Measurements from ENCODE around the gene LAMB2. TPM values are rescaled to one million over a fixed set of nuclear protein-coding genes. Genes with fewer than 3 reads are reported as not detected.

The LAMB2 gene
- total RNA-seq, 2 experiments from 2014 or later: 0.36 to 0.60 TPM

DNA sequence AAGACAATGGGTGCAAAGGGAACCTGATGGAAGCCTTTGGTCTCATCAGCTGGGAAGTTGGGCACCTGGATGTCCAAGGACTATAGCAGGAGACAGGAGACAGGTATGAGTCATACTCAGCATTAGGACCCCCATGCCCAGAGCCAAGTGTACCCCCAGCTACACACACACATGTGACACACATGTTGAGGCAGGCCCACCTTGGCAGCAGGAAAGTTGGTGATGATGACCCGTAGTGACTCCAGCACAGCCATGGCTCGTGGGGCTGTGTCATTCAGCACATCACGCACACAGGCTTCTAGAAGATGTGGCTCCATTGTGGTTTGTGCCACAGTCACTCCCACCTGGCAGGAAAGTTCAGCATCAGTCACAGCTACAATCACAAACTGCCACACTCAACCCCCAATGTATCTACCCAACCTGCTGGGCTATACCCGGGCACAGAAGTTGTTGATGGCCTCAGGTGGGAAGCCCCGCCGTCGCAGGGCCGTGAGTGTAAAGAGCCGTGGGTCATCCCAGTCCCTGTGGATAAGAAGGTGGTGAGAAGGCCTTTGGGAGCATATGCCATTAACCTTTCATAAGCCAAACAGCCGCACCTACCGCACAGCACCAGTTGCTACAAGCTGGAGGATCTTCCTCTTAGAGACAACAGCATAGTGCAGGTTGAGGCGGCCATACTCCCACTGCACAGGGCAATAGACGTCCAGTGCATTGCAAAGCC lies 33.8 kb downstream of the LAMB2 start:
- H3K36me3 ChIP-seq (ENCODE audit: insufficient read depth, low read length): peaks cover 58% of the 10 kb centered on the region

DNA sequence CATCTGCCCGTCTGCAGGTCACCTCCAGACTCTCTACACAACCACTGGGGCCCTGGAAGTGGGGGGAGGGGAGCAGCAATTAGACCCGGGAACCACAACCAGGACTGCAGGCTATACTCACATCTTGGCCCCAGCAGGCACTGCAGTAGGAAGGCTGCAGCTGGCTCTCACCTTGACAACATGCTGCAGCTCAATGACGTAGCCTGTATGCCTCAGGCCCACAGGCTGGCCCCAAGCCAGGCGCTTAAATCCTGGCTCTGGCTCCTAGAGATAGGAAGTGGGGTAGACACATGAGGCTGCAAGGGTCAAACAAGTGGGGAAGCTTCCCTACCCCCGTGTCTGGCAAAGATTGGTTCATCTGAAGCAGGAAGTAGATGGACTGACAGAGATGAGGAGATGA lies 34.4 kb downstream of the LAMB2 start:
- CTCF ChIA-PET: no interaction called here
- intact Hi-C loops (cut with DNase I, micrococcal nuclease): no loop called here
- Mint-ChIP-seq H3K27me3 (no peaks in the 10 kb centered on the region), H3K4me3 (peak overlapping the region; percentile 31), H3K4me1 (ENCODE audit: low read depth) (peaks cover 20% of the 10 kb centered on the region), H3K27ac (no peak overlapping the region), H3K9me3 (no peaks in the 10 kb centered on the region), H3K36me3 (ENCODE audit: low read depth) (peaks cover 69% of the 10 kb centered on the region)
- TF ChIP-seq, protein P1, sequence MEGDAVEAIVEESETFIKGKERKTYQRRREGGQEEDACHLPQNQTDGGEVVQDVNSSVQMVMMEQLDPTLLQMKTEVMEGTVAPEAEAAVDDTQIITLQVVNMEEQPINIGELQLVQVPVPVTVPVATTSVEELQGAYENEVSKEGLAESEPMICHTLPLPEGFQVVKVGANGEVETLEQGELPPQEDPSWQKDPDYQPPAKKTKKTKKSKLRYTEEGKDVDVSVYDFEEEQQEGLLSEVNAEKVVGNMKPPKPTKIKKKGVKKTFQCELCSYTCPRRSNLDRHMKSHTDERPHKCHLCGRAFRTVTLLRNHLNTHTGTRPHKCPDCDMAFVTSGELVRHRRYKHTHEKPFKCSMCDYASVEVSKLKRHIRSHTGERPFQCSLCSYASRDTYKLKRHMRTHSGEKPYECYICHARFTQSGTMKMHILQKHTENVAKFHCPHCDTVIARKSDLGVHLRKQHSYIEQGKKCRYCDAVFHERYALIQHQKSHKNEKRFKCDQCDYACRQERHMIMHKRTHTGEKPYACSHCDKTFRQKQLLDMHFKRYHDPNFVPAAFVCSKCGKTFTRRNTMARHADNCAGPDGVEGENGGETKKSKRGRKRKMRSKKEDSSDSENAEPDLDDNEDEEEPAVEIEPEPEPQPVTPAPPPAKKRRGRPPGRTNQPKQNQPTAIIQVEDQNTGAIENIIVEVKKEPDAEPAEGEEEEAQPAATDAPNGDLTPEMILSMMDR (IDR thresholded peaks at IDR 0.05): no peak
- Histone ChIP-seq H3K9me3 (ENCODE audit: control insufficient read depth in 1 of 2, insufficient read depth in 1 of 2, low read length in 2 of 2) (no peaks in the 10 kb centered on the region), H3K27me3 (ENCODE audit: control insufficient read depth in 1 of 2, insufficient read depth in 2 of 2, low read length in 2 of 2) (no peaks in the 10 kb centered on the region), H3K4me3 (ENCODE audit: low read length) (no peak overlapping the region), H3K4me1 (ENCODE audit: insufficient read depth, low read length) (peaks cover 23% of the 10 kb centered on the region), H3K36me3 (ENCODE audit: insufficient read depth, low read length) (peaks cover 58% of the 10 kb centered on the region), H3K27ac (ENCODE audit: low read depth in 1 of 2, low read length in 2 of 2) (no peak overlapping the region)
- ATAC-seq (ENCODE audit: poor library complexity) (no peak), DNase-seq (no peak)
- POLR2A ChIA-PET: no interaction called here

More for the DNA sequence above, 33.8 kb downstream of the LAMB2 start:
- H3K36me3 Mint-ChIP-seq (ENCODE audit: low read depth): peaks cover 67% of the 10 kb centered on the region
- no peak overlapping the region for H3K27ac ChIP-seq (ENCODE audit: low read depth in 1 of 2, low read length in 2 of 2)
- no peaks in the 10 kb centered on the region for H3K9me3 ChIP-seq (ENCODE audit: control insufficient read depth in 1 of 2, insufficient read depth in 1 of 2, low read length in 2 of 2)
- H3K27me3 Mint-ChIP-seq: no peaks in the 10 kb centered on the region
- ChIA-PET POLR2A (no interaction called here), CTCF (no interaction called here)
- no peak overlapping the region for H3K27ac Mint-ChIP-seq
- DNase-seq: no peak
- intact Hi-C loops (cut with DNase I, micrococcal nuclease): no loop called here
- H3K4me3 Mint-ChIP-seq: peak overlapping the region; percentile 51
- peaks cover 23% of the 10 kb centered on the region for H3K4me1 Mint-ChIP-seq (ENCODE audit: low read depth)
- ATAC-seq (ENCODE audit: poor library complexity): no peak
- no peaks in the 10 kb centered on the region for H3K27me3 ChIP-seq (ENCODE audit: control insufficient read depth in 1 of 2, insufficient read depth in 2 of 2, low read length in 2 of 2)
- TF ChIP-seq, protein P1 (IDR thresholded peaks at IDR 0.05): no peak
- H3K9me3 Mint-ChIP-seq: no peaks in the 10 kb centered on the region
- H3K4me3 ChIP-seq (ENCODE audit: low read length): no peak overlapping the region
- H3K4me1 ChIP-seq (ENCODE audit: insufficient read depth, low read length): peaks cover 29% of the 10 kb centered on the region

DNA sequence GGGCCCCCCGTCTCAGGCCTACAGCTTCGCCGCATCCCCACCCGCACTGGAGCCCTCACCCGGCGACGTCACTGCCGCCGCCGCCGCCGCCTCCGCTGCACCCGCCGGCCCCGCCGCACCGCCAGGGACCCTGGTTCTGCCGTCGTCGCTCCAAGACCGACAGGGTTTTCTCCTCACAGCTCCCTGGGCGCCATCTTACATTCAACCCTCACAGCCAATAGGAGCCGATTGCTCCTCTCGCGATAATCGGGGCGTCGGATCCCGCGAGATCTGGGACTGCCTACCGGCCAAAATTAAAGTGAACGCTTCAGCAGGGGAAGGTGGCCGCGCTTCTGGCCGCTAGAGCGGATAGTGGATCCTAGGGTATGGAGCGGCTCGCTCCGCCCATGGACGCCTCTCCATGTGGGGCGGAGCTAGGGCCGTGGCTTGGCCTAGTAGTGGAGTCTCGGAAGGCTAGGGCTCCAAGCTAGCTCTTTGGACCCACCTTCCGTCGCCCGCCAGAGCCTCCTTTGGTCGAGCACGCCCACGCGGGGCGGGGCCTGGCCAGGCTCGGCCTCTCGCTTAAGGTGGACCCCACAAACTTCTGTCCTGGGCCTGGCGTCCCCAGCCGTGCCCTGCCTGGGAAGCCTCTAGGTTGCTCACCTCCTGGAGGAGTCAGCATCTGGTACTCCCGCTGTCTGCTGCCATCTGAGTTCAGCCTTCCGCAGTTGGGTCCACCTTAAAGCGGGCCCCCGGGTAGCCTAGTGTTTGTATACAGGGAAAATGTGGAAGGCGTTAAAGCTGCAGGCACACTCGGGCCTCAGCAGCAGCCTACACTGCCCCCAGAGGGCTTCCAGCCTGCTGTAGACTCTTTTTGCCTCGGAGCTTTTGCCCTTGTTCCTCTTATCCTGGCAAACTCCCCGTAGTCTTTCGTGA lies 38.7 kb downstream of the LAMB2 start, which contains the start of gene QRICH1:
TSS of gene QRICH1 (minus strand) at position 219 of the 915 bp plus-strand sequence. CDS start 17,054 bp downstream, outside the sequence.
- Histone ChIP-seq H3K4me1 (ENCODE audit: insufficient read depth, low read length) (peaks cover 43% of the 10 kb centered on the region), H3K9me3 (ENCODE audit: control insufficient read depth in 1 of 2, insufficient read depth in 1 of 2, low read length in 2 of 2) (no peaks in the 10 kb centered on the region), H3K4me3 (ENCODE audit: low read length) (peak within 1 kb of the TSS; percentile 87), H3K27me3 (ENCODE audit: control insufficient read depth in 1 of 2, insufficient read depth in 2 of 2, low read length in 2 of 2) (no peaks in the 10 kb centered on the region), H3K36me3 (ENCODE audit: insufficient read depth, low read length) (peaks cover 37% of the 10 kb centered on the region), H3K27ac (ENCODE audit: low read depth in 1 of 2, low read length in 2 of 2) (peak within 1 kb of the TSS; percentile 74 to 93)
- intact Hi-C loops (cut with DNase I, micrococcal nuclease): loop anchor here (1.0 to 5.0 kb wide), 14 partner anchors 10 to 1617 kb away; partner anchors contain the start of genes QARS1 (in 2 of the 2), CCDC71 (in 1 of the 2), DAG1 (in 1 of the 2) and NDUFAF3 (in 1 of the 2)
- ATAC-seq (ENCODE audit: poor library complexity): peak; percentile 76
- peak; percentile 91 to 98 (median 94) for DNase-seq
- peaks cover 59% of the 10 kb centered on the region for H3K36me3 Mint-ChIP-seq (ENCODE audit: low read depth)
- H3K4me1 Mint-ChIP-seq (ENCODE audit: low read depth): peaks cover 46% of the 10 kb centered on the region
- peak within 1 kb of the TSS; percentile 96 for H3K4me3 Mint-ChIP-seq
- H3K9me3 Mint-ChIP-seq: no peaks in the 10 kb centered on the region
- H3K27me3 Mint-ChIP-seq: no peaks in the 10 kb centered on the region
- TF ChIP-seq, protein P1 (IDR thresholded peaks at IDR 0.05): peak; percentile 57
- CTCF ChIA-PET: interaction anchor here (0.6 to 3.8 kb wide), 29 partner anchors 9 to 459 kb away, joined by 3 to 28 read pairs (median 5); partner anchors contain the start of genes IMPDH2, KLHDC8B, NDUFAF3 and QARS1
- POLR2A ChIA-PET: interaction anchor here (0.6 to 3.6 kb wide), 45 partner anchors 10 to 1475 kb away, joined by 3 to 92 read pairs (median 5); partner anchors contain the start of genes AMIGO3, ARIH2, CELSR3 and DAG1
- peak within 1 kb of the TSS; percentile 95 for H3K27ac Mint-ChIP-seq
